Pancreas (tissue), 10 donors: ENCODE results near the gene EMC10. TPM values are rescaled to one million over a fixed set of nuclear protein-coding genes. Genes with fewer than 3 reads are reported as not detected.
A peak's percentile ranks its signal among the peaks of the same experiment; 100 is the strongest.

Experiments
- ATAC-seq, 4 donors: fragments of 200-7000 bp; cut with Tn5 transposase; one replicate each; pipeline versions ENCODE4 v1.8.0 to v1.9.1; 2020; ENCODE audit warnings: mild to moderate bottlenecking in 4 of 4, moderate library complexity in 4 of 4
- DNase-seq, 6 donors: peaks; one replicate each; pipeline ENCODE4 v3.0.0-alpha.2; 2020
- FAIRE-seq: peaks from 2 replicates; lab custom pipeline; 2012; peaks lifted over from hg19 to GRCh38; lab: Jason Lieb, UNC
- H3K27ac ChIP-seq, 4 donors: fragments of 200-600 bp; sonication (generic); 1 replicate in 3 of 4; 2 replicates in 1 of 4; pipeline versions ENCODE4 v1.5.0 to v1.8.0; 2020
- H3K27me3 ChIP-seq, 4 donors: fragments of 200-600 bp; one replicate each; pipeline ENCODE4 v1.8.0; 2021
- H3K36me3 ChIP-seq, 3 donors: fragments of 200-600 bp; sonication (generic) in 1 of 3; one replicate each; pipeline versions ENCODE4 v1.5.0 to v1.8.0; 2020 to 2021
- H3K4me1 ChIP-seq, 3 donors: fragments of 200-600 bp; one replicate each; pipeline ENCODE4 v1.8.0; 2021
- H3K4me3 ChIP-seq, 4 donors: fragments of 200-600 bp; sonication (generic) in 2 of 4; one replicate each; pipeline versions ENCODE4 v1.5.0 to v1.8.0; 2020 to 2021
- H3K9me3 ChIP-seq, 4 donors: fragments of 200-600 bp; one replicate each; pipeline ENCODE4 v1.8.0; 2021
- CTCF ChIP-seq, 4 donors: fragments of 200-600 bp; sonication (generic) in 3 of 4; IDR thresholded peaks; one replicate each; pipeline versions ENCODE4 v1.5.0 to v1.8.0; 2021; ENCODE audit warnings: antibody characterized with exemption in 4 of 4
- WGBS, 2 donors: extraction: QIAGEN DNeasy Blood & Tissue Kit; methylation state at CpG; one replicate each; pipeline ENCODE4 v1.1.7; 2013; 5-methylcytosine and 5-hydroxymethylcytosine counted together
- intact Hi-C, 3 donors: fragments of 100-400 bp; cut with DNase I; formaldehyde crosslinking; loops; one replicate each; pipeline versions ENCODE4 v1.11.1 to v1.14.2; 2022
- polyA plus RNA-seq, 2 donors: library from polyadenylated mRNA; stranded (reverse); fragments of 200-250 nt; gene quantifications; one replicate each; pipeline ENCODE4 v1.2.3, GENCODE V29; 2013
- total RNA-seq, 6 donors: library from RNA; stranded (reverse); fragmentation: NEBNext Ultra II Directional in 4 of 6; extraction: Animal tissue kit (Norgen Biotek cat#: 25700) in 4 of 6; gene quantifications; one replicate each; pipeline versions ENCODE4 v1.2.1 to v1.2.4, GENCODE V29; 2021 to 2023
- donor health status: healthy with polysubstance abuse.
- donor health status: DM: no; HTN: no; CAD: no; lungs with moderate emphysema.
- donor health status: DM: no; HTN: no; CAD: no.
- donor health status: control.
- donor health status: control.
- donor health status: Bipolar disorder and iron deficiency.
- donor health status: DM: yes; HTN: yes; CAD: no.
- donor health status: DM: no; HTN: no; CAD: no.
- donor health status: DM: no; HTN: no; CAD: no.
- donor health status: DM: yes; HTN: yes; CAD: no.

EMC10 gene
- total and polyA plus RNA-seq, 8 donors: 34.7 to 160 (median 69.9) TPM

- Histone ChIP-seq H3K36me3 (no peaks in the 10 kb centered on the region), H3K27ac (no peak overlapping the region), H3K27me3 (no peaks in the 10 kb centered on the region), H3K4me1 (no peaks in the 10 kb centered on the region), H3K4me3 (no peak overlapping the region), H3K9me3 (no peaks in the 10 kb centered on the region)
- DNase-seq (peak in 2 of 6 donors; percentile 25 to 36), ATAC-seq (no peak), FAIRE-seq (no peak)
- 93 to 94% methylated on average over 18 of the region's 18 CpGs for WGBS, 2 donors
- no peak for TF ChIP-seq CTCF (IDR thresholded peaks at IDR 0.05)
- intact Hi-C loops: no loop called here
These were observed 14.1 kb downstream of the EMC10 start for GRCh38 chr19:50490411-50490811.

- no peak for FAIRE-seq
- intact Hi-C loops: no loop called here
- no peaks in the 10 kb centered on the region for H3K36me3 ChIP-seq
- WGBS, 2 donors: 47 to 48% methylated on average over 26 of the region's 26 CpGs
- DNase-seq: peak in 2 of 6 donors; percentile 23 to 43
- H3K4me1 ChIP-seq: no peaks in the 10 kb centered on the region
- H3K4me3 ChIP-seq: no peak overlapping the region
- H3K9me3 ChIP-seq: no peaks in the 10 kb centered on the region
- no peak for TF ChIP-seq CTCF (IDR thresholded peaks at IDR 0.05)
- ATAC-seq: no peak
- no peak overlapping the region for H3K27ac ChIP-seq
- no peaks in the 10 kb centered on the region for H3K27me3 ChIP-seq
These were observed 14.7 kb downstream of the EMC10 start for GRCh38 chr19:50490991-50491472.

- DNase-seq: peak in 2 of 6 donors; percentile 22 to 49
- no peak for FAIRE-seq
- Histone ChIP-seq H3K4me1 (no peaks in the 10 kb centered on the region), H3K36me3 (no peaks in the 10 kb centered on the region), H3K27ac (no peak overlapping the region), H3K4me3 (no peak overlapping the region), H3K27me3 (no peaks in the 10 kb centered on the region), H3K9me3 (no peaks in the 10 kb centered on the region)
- TF ChIP-seq CTCF (IDR thresholded peaks at IDR 0.05): no peak
- peak in 1 of 4 donors; percentile 20 for ATAC-seq
- 22 to 39% methylated on average over 9 to 10 of the region's 12 CpGs for WGBS, 2 donors
- intact Hi-C loops: no loop called here
These were observed 16.2 kb downstream of the EMC10 start for GRCh38 chr19:50492303-50493052.

GRCh38 chr19:50493171-50493570 is 16.9 kb downstream of the EMC10 start:
- no peak for TF ChIP-seq CTCF (IDR thresholded peaks at IDR 0.05)
- Histone ChIP-seq H3K36me3 (no peaks in the 10 kb centered on the region), H3K27me3 (no peaks in the 10 kb centered on the region), H3K4me3 (no peak overlapping the region), H3K4me1 (no peaks in the 10 kb centered on the region), H3K27ac (no peak overlapping the region), H3K9me3 (no peaks in the 10 kb centered on the region)
- intact Hi-C loops: no loop called here
- WGBS, 2 donors: 74 to 87% methylated on average over 7 to 8 of the region's 8 CpGs
- no peak for ATAC-seq
- FAIRE-seq: no peak
- DNase-seq: peak in 2 of 6 donors; percentile 28 to 49
